HepG2 (cell line): Measurements from ENCODE around the gene AP1M2. TPM values are rescaled to one million over a fixed set of nuclear protein-coding genes. Genes with fewer than 3 reads are reported as not detected.

Source experiments
- ATAC-seq: fragments of 200-7000 bp; cut with Tn5 transposase; 3 replicates; pipeline ENCODE4 v1.9.1; 2020; ENCODE audit warnings: mild to moderate bottlenecking, moderate library complexity
- BruUV-seq: library from RNA; stranded (reverse); fragments of 400-500 nt; replicated peaks from 2 replicates; lab custom pipeline; 2021; lab: Mats Ljungman, UMichigan
- CTCF ChIA-PET: fragments of 300-600 bp; formaldehyde crosslinking; extraction: SDS; loops from one replicate; lab custom pipeline; 2021; ENCODE audit warnings: low total read pairs, inconsistent platforms, low intra/inter-chr PET ratio; lab: Yijun Ruan, JAX
- POLR2A ChIA-PET: fragments of 350-600 bp; sonication (Branson Sonifier 250); formaldehyde crosslinking; loops from one replicate; lab custom pipeline; 2020; ENCODE audit warnings: antibody characterized with exemption, inconsistent platforms; lab: Yijun Ruan, JAX
- DNase-seq: peaks from one replicate; pipeline ENCODE4 v3.0.0-alpha.2; 2015; ENCODE audit warnings: low spot score
- FAIRE-seq: peaks from 3 replicates; lab custom pipeline; 2011; peaks lifted over from hg19 to GRCh38; lab: Jason Lieb, UNC
- H2AFZ ChIP-seq: one replicate; pipeline ENCODE4 v1.6.1; 2011; ENCODE audit warnings: low read length, inconsistent platforms
- H3K27ac ChIP-seq: fragments of 300-600 bp; 3 replicates; pipeline ENCODE4 v1.8.0; 2011; ENCODE audit warnings: mixed run types, mild to moderate bottlenecking, mixed read lengths, low read length, inconsistent platforms; ENCODE audit not compliant: insufficient read depth; ENCODE audit errors: extremely low read length
- H3K27me3 ChIP-seq, 2 experiments: fragments of 200-600 bp in 1 of 2; 2 replicates in 1 of 2; 3 replicates in 1 of 2; pipeline versions ENCODE4 v1.6.0 to v1.8.0; 2011; ENCODE audit warnings: low read length in 2 of 2, mild to moderate bottlenecking in 2 of 2, moderate library complexity in 2 of 2, inconsistent platforms in 1 of 2; ENCODE audit not compliant: insufficient read depth in 2 of 2, control insufficient read depth in 1 of 2
- H3K36me3 ChIP-seq, 2 experiments: fragments of 200-600 bp in 1 of 2; replicated peaks in 1 of 2; 2 replicates in 1 of 2; 3 replicates in 1 of 2; pipeline versions ENCODE4 v1.5.1 to v1.8.0; 2011; ENCODE audit warnings: low read length in 2 of 2, inconsistent platforms in 1 of 2; ENCODE audit not compliant: insufficient read depth in 2 of 2, control insufficient read depth in 1 of 2
- H3K4me1 ChIP-seq: 2 replicates; pipeline ENCODE4 v1.5.1; 2012; ENCODE audit warnings: low read length, inconsistent platforms; ENCODE audit not compliant: insufficient read depth
- H3K4me2 ChIP-seq: 2 replicates; pipeline ENCODE4 v1.6.0; 2011; ENCODE audit warnings: low read depth, low read length, inconsistent platforms
- H3K4me3 ChIP-seq, 3 experiments: fragments of 200-600 bp in 1 of 3; sonication (generic), shearing (Covaris generic) in 1 of 3; replicated peaks in 1 of 3; 2 replicates each; pipeline ENCODE4 v1.5.1; 2011 to 2016; ENCODE audit warnings: low read length in 3 of 3, inconsistent platforms in 2 of 3, low read depth in 2 of 3, mild to moderate bottlenecking in 2 of 3, control low read depth in 1 of 3, mixed read lengths in 1 of 3; ENCODE audit not compliant: insufficient read depth in 1 of 3
- H3K79me2 ChIP-seq: one replicate; pipeline ENCODE4 v1.6.1; 2011; ENCODE audit warnings: low read length, inconsistent platforms; ENCODE audit not compliant: insufficient read depth
- H3K9ac ChIP-seq: 2 replicates; pipeline ENCODE4 v1.6.0; 2011; ENCODE audit warnings: mild to moderate bottlenecking, low read depth, low read length, inconsistent platforms; ENCODE audit not compliant: insufficient read depth
- H3K9me3 ChIP-seq: 2 replicates; pipeline ENCODE4 v1.5.1; 2012; ENCODE audit warnings: mild to moderate bottlenecking, low read length
- H4K20me1 ChIP-seq: 2 replicates; pipeline ENCODE4 v1.6.0; 2011; ENCODE audit warnings: inconsistent platforms, mild to moderate bottlenecking, low read length, moderate library complexity; ENCODE audit not compliant: insufficient read depth
- BHLHE40 ChIP-seq: IDR thresholded peaks from 2 replicates; pipeline ENCODE4 v1.6.1; 2011; ENCODE audit warnings: low read length, improper control_type of control experiment
- EEA1 ChIP-seq: sonication (generic); formaldehyde crosslinking; IDR thresholded peaks from 2 replicates; pipeline ENCODE4 v1.5.1; 2020; ENCODE audit warnings: mild to moderate bottlenecking, missing genetic modification reagents, borderline replicate concordance
- EZH2 ChIP-seq: conservative IDR thresholded peaks from 2 replicates; pipeline ENCODE4 v1.6.1; 2012; ENCODE audit warnings: mild to moderate bottlenecking, low read depth, low read length, moderate library complexity
- HDAC2 ChIP-seq: sonication (generic); formaldehyde crosslinking; IDR thresholded peaks from 2 replicates; pipeline ENCODE4 v1.4.0; 2020; ENCODE audit warnings: missing genetic modification reagents
- REXO4 ChIP-seq: sonication (generic); formaldehyde crosslinking; IDR thresholded peaks from 2 replicates; pipeline ENCODE4 v1.8.0; 2022; ENCODE audit warnings: missing genetic modification reagents, mild to moderate bottlenecking, borderline replicate concordance
- SCMH1 ChIP-seq: sonication (generic); formaldehyde crosslinking; IDR thresholded peaks from 2 replicates; pipeline ENCODE4 v1.9.0; 2021; ENCODE audit warnings: missing genetic modification reagents, mild to moderate bottlenecking, borderline replicate concordance
- SUZ12 ChIP-seq: fragments of 150-350 bp; IDR thresholded peaks from 2 replicates; pipeline ENCODE4 v1.6.1; 2014; ENCODE audit warnings: low read depth, low read length
- ZNF549 ChIP-seq: sonication (generic); formaldehyde crosslinking; IDR thresholded peaks from 2 replicates; pipeline ENCODE4 v1.5.0; 2020; ENCODE audit warnings: missing genetic modification reagents
- WGBS: methylation state at CpG from one replicate; pipeline ENCODE4 v1.1.6; 2017; ENCODE audit warnings: low lambda C conversion rate; 5-methylcytosine and 5-hydroxymethylcytosine counted together
- in situ Hi-C: cut with HindIII; loops from 2 replicates; pipeline ENCODE4 v1.10.0; 2017; ENCODE audit warnings: low pct_unique_long_range_greater_than_20kb; ENCODE audit not compliant: extremely low pct_ligation_motif_present
- intact Hi-C: fragments of 100-400 bp; cut with micrococcal nuclease; formaldehyde crosslinking; loops from one replicate; pipeline ENCODE4 v1.10.0; 2022; ENCODE audit not compliant: unreplicated experiment
- polyA plus RNA-seq, 8 experiments: library from polyadenylated mRNA; depleted of rRNA in 3 of 8; stranded (reverse) in 7 of 8; unstranded in 1 of 8; fragments of >200 nt; fragmentation: Illumina TruSeq in 4 of 8; extraction: Trizol in 4 of 8; gene quantifications; 2 replicates each; pipeline versions ENCODE4 v1.2.1 to v1.2.3, GENCODE V29; 2011 to 2016; ENCODE audit warnings: low read depth in 4 of 8, missing spikeins in 1 of 8, mixed read lengths in 1 of 8; ENCODE audit not compliant: insufficient read depth in 1 of 8
- total RNA-seq, 5 experiments: library from RNA; depleted of rRNA; stranded (reverse); fragments of >200 nt; fragmentation: Illumina TruSeq; extraction: Trizol; gene quantifications; 2 replicates each; pipeline ENCODE4 v1.2.3, GENCODE V29; 2016; ENCODE audit warnings: low read depth in 1 of 5
- TF ChIP-seq, protein P1 (sequence below): sonication (generic); formaldehyde crosslinking; IDR thresholded peaks from 2 replicates; pipeline ENCODE4 v1.5.0; 2020; ENCODE audit warnings: mild to moderate bottlenecking, missing genetic modification reagents, borderline replicate concordance
- TF ChIP-seq, protein P2 (sequence below): sonication (generic); formaldehyde crosslinking; IDR thresholded peaks from 2 replicates; pipeline ENCODE4 v1.4.0; 2020; ENCODE audit warnings: missing genetic modification reagents
- TF ChIP-seq, protein P3 (sequence below): sonication (generic); formaldehyde crosslinking; IDR thresholded peaks from 2 replicates; pipeline ENCODE4; 2020; ENCODE audit warnings: missing genetic modification reagents, mild to moderate bottlenecking, borderline replicate concordance
- TF ChIP-seq, protein P4 (sequence below): sonication (generic); formaldehyde crosslinking; IDR thresholded peaks from 2 replicates; pipeline ENCODE4 v1.5.0; 2020; ENCODE audit warnings: mild to moderate bottlenecking, missing genetic modification reagents

AP1M2 gene
- total and polyA plus RNA-seq, 2 of the 13 experiments (the other 11 are each of a cell fraction or from before 2014, with no cell fraction given): 6.3 to 76.8 TPM

DNA sequence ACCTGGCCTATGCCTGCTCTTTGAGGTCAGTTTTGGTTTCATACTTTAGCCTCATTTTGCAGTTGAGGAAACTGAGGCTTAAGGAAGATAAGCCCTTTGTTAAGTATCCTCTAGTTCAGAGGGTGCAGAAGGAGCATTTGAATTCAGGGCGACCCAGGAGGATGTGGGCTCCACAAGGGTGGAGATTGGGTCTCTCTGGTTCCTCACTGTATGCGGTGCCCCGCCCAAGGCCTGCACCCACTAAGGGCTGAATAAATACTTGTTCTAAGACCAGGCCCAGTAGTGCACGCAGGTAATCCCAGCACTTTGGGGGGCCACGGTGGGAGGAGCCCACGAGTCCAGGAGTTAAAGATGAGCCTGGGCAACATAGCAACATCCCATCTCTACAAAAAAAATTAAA, 37.5 kb upstream of the AP1M2 start:
- H3K9me3 ChIP-seq: no peaks in the 10 kb centered on the region
- H3K9ac ChIP-seq: no peak overlapping the region
- in situ Hi-C loops: no loop called here
- H2AFZ ChIP-seq: no peak overlapping the region
- FAIRE-seq: no peak
- H3K4me1 ChIP-seq: peaks cover 18% of the 10 kb centered on the region
- intact Hi-C loops: no loop called here
- H3K4me3 ChIP-seq: 0 out of 6 replicates have a peak overlapping the region, but pooled peaks of 1 of the 3 experiments have one; percentile 70
- DNase-seq: no peak
- CTCF ChIA-PET: no interaction called here
- WGBS: 85% methylated on average over 6 of the region's 6 CpGs
- no TSS peak for BruUV-seq
- H3K27ac ChIP-seq: no peak overlapping the region
- peak overlapping the region; percentile 91 for H3K4me2 ChIP-seq
- H4K20me1 ChIP-seq: no peaks in the 10 kb centered on the region
- H3K36me3 ChIP-seq: no peaks in the 10 kb centered on the region
- POLR2A ChIA-PET: interaction anchor here (0.8 kb wide), 1 partner anchor 20 kb away, joined by 4 read pairs; no protein-coding TSS in a partner anchor
- H3K79me2 ChIP-seq: no peaks in the 10 kb centered on the region
- H3K27me3 ChIP-seq: peaks cover 1 to 4% of the 10 kb centered on the region in 2 experiments; a peak in 2 of 5 replicates
- ATAC-seq: no peak
- TF ChIP-seq, protein P1, sequence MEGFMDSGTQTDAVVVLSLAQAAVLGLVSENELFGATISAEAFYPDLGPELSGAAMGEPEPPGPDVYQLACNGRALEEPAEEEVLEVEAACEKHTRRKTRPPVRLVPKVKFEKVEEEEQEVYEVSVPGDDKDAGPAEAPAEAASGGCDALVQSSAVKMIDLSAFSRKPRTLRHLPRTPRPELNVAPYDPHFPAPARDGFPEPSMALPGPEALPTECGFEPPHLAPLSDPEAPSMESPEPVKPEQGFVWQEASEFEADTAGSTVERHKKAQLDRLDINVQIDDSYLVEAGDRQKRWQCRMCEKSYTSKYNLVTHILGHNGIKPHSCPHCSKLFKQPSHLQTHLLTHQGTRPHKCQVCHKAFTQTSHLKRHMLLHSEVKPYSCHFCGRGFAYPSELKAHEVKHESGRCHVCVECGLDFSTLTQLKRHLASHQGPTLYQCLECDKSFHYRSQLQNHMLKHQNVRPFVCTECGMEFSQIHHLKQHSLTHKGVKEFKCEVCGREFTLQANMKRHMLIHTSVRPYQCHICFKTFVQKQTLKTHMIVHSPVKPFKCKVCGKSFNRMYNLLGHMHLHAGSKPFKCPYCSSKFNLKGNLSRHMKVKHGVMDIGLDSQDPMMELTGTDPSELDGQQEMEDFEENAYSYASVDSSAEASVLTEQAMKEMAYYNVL: no peak
- TF ChIP-seq EEA1 (CRISPR knock-in tag) (no peak), EZH2 (no peak), BHLHE40 (no peak), SUZ12 (no peak), SCMH1 (CRISPR knock-in tag) (no peak), HDAC2 (no peak), ZNF549 (no peak), REXO4 (CRISPR knock-in tag) (no peak)
- TF ChIP-seq, protein P2, sequence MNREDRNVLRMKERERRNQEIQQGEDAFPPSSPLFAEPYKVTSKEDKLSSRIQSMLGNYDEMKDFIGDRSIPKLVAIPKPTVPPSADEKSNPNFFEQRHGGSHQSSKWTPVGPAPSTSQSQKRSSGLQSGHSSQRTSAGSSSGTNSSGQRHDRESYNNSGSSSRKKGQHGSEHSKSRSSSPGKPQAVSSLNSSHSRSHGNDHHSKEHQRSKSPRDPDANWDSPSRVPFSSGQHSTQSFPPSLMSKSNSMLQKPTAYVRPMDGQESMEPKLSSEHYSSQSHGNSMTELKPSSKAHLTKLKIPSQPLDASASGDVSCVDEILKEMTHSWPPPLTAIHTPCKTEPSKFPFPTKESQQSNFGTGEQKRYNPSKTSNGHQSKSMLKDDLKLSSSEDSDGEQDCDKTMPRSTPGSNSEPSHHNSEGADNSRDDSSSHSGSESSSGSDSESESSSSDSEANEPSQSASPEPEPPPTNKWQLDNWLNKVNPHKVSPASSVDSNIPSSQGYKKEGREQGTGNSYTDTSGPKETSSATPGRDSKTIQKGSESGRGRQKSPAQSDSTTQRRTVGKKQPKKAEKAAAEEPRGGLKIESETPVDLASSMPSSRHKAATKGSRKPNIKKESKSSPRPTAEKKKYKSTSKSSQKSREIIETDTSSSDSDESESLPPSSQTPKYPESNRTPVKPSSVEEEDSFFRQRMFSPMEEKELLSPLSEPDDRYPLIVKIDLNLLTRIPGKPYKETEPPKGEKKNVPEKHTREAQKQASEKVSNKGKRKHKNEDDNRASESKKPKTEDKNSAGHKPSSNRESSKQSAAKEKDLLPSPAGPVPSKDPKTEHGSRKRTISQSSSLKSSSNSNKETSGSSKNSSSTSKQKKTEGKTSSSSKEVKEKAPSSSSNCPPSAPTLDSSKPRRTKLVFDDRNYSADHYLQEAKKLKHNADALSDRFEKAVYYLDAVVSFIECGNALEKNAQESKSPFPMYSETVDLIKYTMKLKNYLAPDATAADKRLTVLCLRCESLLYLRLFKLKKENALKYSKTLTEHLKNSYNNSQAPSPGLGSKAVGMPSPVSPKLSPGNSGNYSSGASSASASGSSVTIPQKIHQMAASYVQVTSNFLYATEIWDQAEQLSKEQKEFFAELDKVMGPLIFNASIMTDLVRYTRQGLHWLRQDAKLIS (CRISPR knock-in tag): no peak
- TF ChIP-seq, protein P3, sequence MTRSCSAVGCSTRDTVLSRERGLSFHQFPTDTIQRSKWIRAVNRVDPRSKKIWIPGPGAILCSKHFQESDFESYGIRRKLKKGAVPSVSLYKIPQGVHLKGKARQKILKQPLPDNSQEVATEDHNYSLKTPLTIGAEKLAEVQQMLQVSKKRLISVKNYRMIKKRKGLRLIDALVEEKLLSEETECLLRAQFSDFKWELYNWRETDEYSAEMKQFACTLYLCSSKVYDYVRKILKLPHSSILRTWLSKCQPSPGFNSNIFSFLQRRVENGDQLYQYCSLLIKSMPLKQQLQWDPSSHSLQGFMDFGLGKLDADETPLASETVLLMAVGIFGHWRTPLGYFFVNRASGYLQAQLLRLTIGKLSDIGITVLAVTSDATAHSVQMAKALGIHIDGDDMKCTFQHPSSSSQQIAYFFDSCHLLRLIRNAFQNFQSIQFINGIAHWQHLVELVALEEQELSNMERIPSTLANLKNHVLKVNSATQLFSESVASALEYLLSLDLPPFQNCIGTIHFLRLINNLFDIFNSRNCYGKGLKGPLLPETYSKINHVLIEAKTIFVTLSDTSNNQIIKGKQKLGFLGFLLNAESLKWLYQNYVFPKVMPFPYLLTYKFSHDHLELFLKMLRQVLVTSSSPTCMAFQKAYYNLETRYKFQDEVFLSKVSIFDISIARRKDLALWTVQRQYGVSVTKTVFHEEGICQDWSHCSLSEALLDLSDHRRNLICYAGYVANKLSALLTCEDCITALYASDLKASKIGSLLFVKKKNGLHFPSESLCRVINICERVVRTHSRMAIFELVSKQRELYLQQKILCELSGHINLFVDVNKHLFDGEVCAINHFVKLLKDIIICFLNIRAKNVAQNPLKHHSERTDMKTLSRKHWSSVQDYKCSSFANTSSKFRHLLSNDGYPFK: no peak
- TF ChIP-seq, protein P4, sequence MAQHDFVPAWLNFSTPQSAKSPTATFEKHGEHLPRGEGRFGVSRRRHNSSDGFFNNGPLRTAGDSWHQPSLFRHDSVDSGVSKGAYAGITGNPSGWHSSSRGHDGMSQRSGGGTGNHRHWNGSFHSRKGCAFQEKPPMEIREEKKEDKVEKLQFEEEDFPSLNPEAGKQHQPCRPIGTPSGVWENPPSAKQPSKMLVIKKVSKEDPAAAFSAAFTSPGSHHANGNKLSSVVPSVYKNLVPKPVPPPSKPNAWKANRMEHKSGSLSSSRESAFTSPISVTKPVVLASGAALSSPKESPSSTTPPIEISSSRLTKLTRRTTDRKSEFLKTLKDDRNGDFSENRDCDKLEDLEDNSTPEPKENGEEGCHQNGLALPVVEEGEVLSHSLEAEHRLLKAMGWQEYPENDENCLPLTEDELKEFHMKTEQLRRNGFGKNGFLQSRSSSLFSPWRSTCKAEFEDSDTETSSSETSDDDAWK: no peak
